Nephron (organoid): ENCODE data around the gene HS3ST1.

Source experiments
- H3K27ac Mint-ChIP-seq, 3 experiments: 2 replicates each; pipeline ENCODE4 v1.8.0; 2020; ENCODE audit warnings: mixed read lengths in 3 of 3, mild to moderate bottlenecking in 2 of 3, moderate library complexity in 1 of 3
- H3K27me3 Mint-ChIP-seq: 2 replicates; pipeline ENCODE4 v1.8.0; 2021; ENCODE audit warnings: low read depth, mild to moderate bottlenecking, moderate library complexity, mixed read lengths
- H3K36me3 Mint-ChIP-seq: 2 replicates; pipeline ENCODE4 v1.8.0; 2020; ENCODE audit warnings: low read depth, mixed read lengths
- H3K4me1 Mint-ChIP-seq: 2 replicates; pipeline ENCODE4 v1.8.0; 2020; ENCODE audit warnings: mixed read lengths
- H3K4me3 Mint-ChIP-seq, 3 experiments: 2 replicates each; pipeline ENCODE4 v1.8.0; 2020; ENCODE audit warnings: mild to moderate bottlenecking in 3 of 3, mixed read lengths in 3 of 3, moderate library complexity in 2 of 3
- H3K9me3 Mint-ChIP-seq: 2 replicates; pipeline ENCODE4 v1.8.0; 2020; ENCODE audit warnings: mixed read lengths
- TF ChIP-seq, protein P1 (sequence below), 3 experiments: fragments of 200-600 bp; sonication (generic); IDR thresholded peaks; one replicate each; pipeline ENCODE4 v1.5.0; 2021; ENCODE audit warnings: antibody characterized with exemption in 3 of 3; ENCODE audit not compliant: unreplicated experiment in 3 of 3

HS3ST1 gene

DNA sequence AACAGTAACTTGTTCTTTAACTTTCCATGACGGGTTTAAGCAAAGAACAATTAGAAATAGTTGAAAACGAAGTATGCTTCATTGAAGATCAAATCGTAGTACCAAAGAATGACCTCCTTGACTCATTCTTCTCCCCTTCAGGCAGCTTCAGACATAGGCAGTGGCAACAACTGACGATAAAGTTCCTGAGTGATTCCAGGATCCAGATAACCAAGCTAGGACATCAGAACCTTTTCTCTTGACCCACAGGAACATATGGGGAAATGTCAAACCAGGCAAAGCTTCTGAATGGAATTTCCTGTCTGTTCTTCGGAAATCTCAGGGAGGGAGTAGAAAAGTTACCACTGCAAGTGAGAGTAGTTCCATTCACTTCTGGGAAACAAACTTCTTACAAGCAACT, 74.2 kb downstream of the HS3ST1 start:
- Mint-ChIP-seq H3K9me3 (peaks cover 5% of the 10 kb centered on the region), H3K4me3 (no peak overlapping the region), H3K4me1 (peaks cover 2% of the 10 kb centered on the region), H3K36me3 (no peaks in the 10 kb centered on the region), H3K27me3 (no peaks in the 10 kb centered on the region), H3K27ac (no peak overlapping the region)
- TF ChIP-seq, protein P1, sequence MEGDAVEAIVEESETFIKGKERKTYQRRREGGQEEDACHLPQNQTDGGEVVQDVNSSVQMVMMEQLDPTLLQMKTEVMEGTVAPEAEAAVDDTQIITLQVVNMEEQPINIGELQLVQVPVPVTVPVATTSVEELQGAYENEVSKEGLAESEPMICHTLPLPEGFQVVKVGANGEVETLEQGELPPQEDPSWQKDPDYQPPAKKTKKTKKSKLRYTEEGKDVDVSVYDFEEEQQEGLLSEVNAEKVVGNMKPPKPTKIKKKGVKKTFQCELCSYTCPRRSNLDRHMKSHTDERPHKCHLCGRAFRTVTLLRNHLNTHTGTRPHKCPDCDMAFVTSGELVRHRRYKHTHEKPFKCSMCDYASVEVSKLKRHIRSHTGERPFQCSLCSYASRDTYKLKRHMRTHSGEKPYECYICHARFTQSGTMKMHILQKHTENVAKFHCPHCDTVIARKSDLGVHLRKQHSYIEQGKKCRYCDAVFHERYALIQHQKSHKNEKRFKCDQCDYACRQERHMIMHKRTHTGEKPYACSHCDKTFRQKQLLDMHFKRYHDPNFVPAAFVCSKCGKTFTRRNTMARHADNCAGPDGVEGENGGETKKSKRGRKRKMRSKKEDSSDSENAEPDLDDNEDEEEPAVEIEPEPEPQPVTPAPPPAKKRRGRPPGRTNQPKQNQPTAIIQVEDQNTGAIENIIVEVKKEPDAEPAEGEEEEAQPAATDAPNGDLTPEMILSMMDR (IDR thresholded peaks at IDR 0.05; ENCODE audit: unreplicated experiment in 3 of 3): no peak

DNA sequence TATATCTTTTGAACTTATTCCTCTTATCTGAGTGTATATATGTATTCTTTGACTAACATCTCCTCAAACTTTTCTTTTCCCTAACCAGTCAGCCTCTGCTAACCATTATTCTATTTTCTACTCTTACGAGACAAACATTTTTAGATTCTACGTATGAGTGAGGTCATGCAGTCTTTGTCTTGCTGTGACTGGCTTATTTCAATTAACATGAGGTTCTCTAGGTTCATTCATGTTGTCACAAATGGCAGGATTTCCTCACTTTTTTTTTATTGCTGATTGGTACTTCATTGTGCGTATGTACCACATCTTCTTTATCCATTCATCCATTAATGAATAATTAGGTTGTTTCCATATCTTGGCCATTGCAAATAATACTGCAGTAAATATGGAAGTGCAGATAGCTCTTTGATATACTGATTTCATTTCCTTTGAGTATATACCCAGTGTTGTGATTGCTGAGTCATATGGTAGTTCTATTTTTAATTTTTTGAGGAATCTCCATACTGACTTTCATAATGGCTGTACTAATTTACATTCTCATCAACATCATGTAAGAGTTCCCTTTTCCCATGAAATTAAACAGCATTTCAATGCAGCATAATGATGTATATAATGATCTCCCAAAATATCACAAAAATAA, 80.1 kb downstream of the HS3ST1 start:
- Mint-ChIP-seq H3K4me3 (no peak overlapping the region), H3K36me3 (no peaks in the 10 kb centered on the region), H3K4me1 (peaks cover 5% of the 10 kb centered on the region), H3K27me3 (no peaks in the 10 kb centered on the region), H3K27ac (no peak overlapping the region), H3K9me3 (no peaks in the 10 kb centered on the region)
- TF ChIP-seq, protein P1 (IDR thresholded peaks at IDR 0.05; ENCODE audit: unreplicated experiment in 3 of 3): no peak

DNA sequence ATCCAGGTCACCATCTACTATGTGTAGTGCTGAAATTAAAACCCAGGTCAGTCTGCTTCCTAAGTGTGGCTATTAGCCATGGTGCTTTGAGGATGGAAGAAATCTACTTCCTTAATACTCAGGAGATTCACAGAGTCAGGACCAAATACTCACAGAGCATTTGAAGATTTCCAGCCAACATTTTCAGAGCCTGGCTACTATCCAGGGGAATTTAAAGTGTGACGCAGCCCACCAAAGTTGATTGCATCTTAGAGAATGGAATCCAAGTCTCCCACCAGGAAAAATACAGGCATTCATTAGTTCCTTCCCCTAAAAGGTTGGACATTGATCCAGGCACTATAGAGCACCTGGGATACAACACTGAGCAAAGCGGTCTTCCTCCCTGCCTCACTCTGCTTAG, 83.8 kb downstream of the HS3ST1 start:
- H3K27me3 Mint-ChIP-seq: no peaks in the 10 kb centered on the region
- no peak overlapping the region for H3K4me3 Mint-ChIP-seq
- no peaks in the 10 kb centered on the region for H3K36me3 Mint-ChIP-seq
- peaks cover 5% of the 10 kb centered on the region for H3K4me1 Mint-ChIP-seq
- no peak overlapping the region for H3K27ac Mint-ChIP-seq
- no peaks in the 10 kb centered on the region for H3K9me3 Mint-ChIP-seq
- TF ChIP-seq, protein P1 (IDR thresholded peaks at IDR 0.05; ENCODE audit: unreplicated experiment in 3 of 3): no peak

DNA sequence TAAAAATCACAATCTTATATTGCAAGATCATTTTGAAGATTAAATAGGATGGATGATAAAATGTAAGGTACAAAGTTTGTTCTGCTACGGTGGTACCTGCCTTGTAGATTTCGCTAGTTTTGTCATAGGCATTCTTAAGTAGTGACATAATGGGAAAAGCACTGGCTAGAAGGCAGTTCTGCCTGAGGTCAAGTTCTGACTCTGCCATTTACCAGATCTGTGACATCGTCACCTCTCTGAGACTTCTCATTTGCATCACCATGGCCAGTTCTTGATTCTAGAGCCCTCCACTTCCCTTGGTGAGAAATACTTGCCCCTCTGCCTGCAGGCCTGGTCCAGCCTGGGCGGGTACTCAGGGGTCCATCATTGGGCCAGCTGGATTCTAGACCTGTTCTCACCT, 85.2 kb downstream of the HS3ST1 start:
- H3K27ac Mint-ChIP-seq: no peak overlapping the region
- no peak overlapping the region for H3K4me3 Mint-ChIP-seq
- peaks cover 5% of the 10 kb centered on the region for H3K4me1 Mint-ChIP-seq
- TF ChIP-seq, protein P1 (IDR thresholded peaks at IDR 0.05; ENCODE audit: unreplicated experiment in 3 of 3): no peak
- no peaks in the 10 kb centered on the region for H3K27me3 Mint-ChIP-seq
- H3K9me3 Mint-ChIP-seq: no peaks in the 10 kb centered on the region
- no peaks in the 10 kb centered on the region for H3K36me3 Mint-ChIP-seq
